Lower lobe of right lung (tissue), 2 donors: Measurements from ENCODE around the gene TUBGCP4. TPM values are rescaled to one million over a fixed set of nuclear protein-coding genes. Genes with fewer than 3 reads are reported as not detected.

ENCODE experiments used
- ATAC-seq, 2 donors: fragments of 200-7000 bp; cut with Tn5 transposase; one replicate each; pipeline ENCODE4 v1.9.1; 2020 to 2022; ENCODE audit warnings: mild to moderate bottlenecking in 2 of 2, moderate library complexity in 2 of 2
- DNase-seq: peaks from one replicate; pipeline ENCODE4 v3.0.0-alpha.2; 2020
- H3K27ac ChIP-seq: fragments of 200-600 bp; one replicate; pipeline ENCODE4 v1.8.0; 2022
- H3K27me3 ChIP-seq: fragments of 200-600 bp; one replicate; pipeline ENCODE4 v1.8.0; 2022; ENCODE audit warnings: low read depth
- H3K36me3 ChIP-seq: fragments of 200-600 bp; one replicate; pipeline ENCODE4 v1.8.0; 2022; ENCODE audit warnings: mild to moderate bottlenecking
- H3K4me1 ChIP-seq: fragments of 200-600 bp; one replicate; pipeline ENCODE4 v1.8.0; 2022
- H3K4me3 ChIP-seq: fragments of 200-600 bp; one replicate; pipeline ENCODE4 v1.8.0; 2022; ENCODE audit warnings: mild to moderate bottlenecking
- H3K9me3 ChIP-seq: fragments of 200-600 bp; one replicate; pipeline ENCODE4 v1.8.0; 2022
- CTCF ChIP-seq: fragments of 200-600 bp; IDR thresholded peaks from one replicate; pipeline ENCODE4 v1.8.0; 2022; ENCODE audit warnings: antibody characterized with exemption, mild to moderate bottlenecking
- intact Hi-C: fragments of 100-400 bp; cut with DNase I; formaldehyde crosslinking; loops from one replicate; pipeline ENCODE4 v1.11.0; 2022
- total RNA-seq: library from RNA; stranded (reverse); fragmentation: NEBNext Ultra II Directional; extraction: Animal tissue kit (Norgen Biotek cat#: 25700); gene quantifications from one replicate; pipeline ENCODE4 v1.2.1, GENCODE V29; 2021
- donor health status: DM: no; HTN: yes; CAD: no; lungs with severe emphysema.

The TUBGCP4 gene
- total RNA-seq, 1 donor from 2014 or later, result 21.6 TPM

GRCh38 chr15:43433661-43434303, 62.9 kb downstream of the TUBGCP4 start:
- Histone ChIP-seq H3K4me1 (no peaks in the 10 kb centered on the region), H3K27me3 (no peaks in the 10 kb centered on the region), H3K4me3 (no peak overlapping the region), H3K9me3 (no peaks in the 10 kb centered on the region), H3K36me3 (peaks cover 84% of the 10 kb centered on the region), H3K27ac (no peak overlapping the region)
- ATAC-seq, result no peak
- DNase-seq, result no peak
- intact Hi-C loops, result no loop called here
- TF ChIP-seq CTCF, result no peak

- no peaks in the 10 kb centered on the region for H3K9me3 ChIP-seq
- DNase-seq (no peak), ATAC-seq (no peak)
- H3K36me3 ChIP-seq, result peaks cover 84% of the 10 kb centered on the region
- no peak for TF ChIP-seq CTCF
- no peaks in the 10 kb centered on the region for H3K4me1 ChIP-seq
- no peaks in the 10 kb centered on the region for H3K27me3 ChIP-seq
- H3K27ac ChIP-seq, result no peak overlapping the region
- intact Hi-C loops, result no loop called here
- H3K4me3 ChIP-seq, result no peak overlapping the region
Measured at GRCh38 chr15:43434446-43434845, 63.5 kb downstream of the TUBGCP4 start.

- intact Hi-C loops, result no loop called here
- Histone ChIP-seq H3K4me1 (peaks cover 7% of the 10 kb centered on the region), H3K27me3 (no peaks in the 10 kb centered on the region), H3K4me3 (no peak overlapping the region), H3K27ac (no peak overlapping the region), H3K36me3 (peaks cover 65% of the 10 kb centered on the region), H3K9me3 (no peaks in the 10 kb centered on the region)
- no peak for ATAC-seq
- no peak for TF ChIP-seq CTCF
- DNase-seq, result no peak
Measured at GRCh38 chr15:43436395-43436794, 65.5 kb downstream of the TUBGCP4 start.

DNA sequence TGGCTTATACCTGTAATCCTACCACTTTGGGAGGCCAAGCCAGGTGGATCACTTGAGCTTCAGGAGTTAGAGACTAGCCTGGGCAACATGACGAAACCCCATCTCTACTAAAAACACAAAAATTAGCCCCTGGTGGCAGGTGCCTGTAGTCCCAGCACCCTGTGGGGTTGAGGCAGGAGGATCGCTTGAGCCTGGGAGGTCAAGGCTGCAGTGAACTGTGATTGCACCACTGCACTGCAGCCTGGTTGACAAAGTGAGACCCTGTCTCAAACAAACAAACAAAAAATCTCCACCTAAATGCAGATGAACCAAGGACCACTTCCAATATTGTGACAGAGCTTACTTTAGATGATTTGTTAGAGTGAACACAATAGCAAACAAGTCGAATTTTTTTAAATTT, 68.4 kb downstream of the TUBGCP4 start:
- peaks cover 47% of the 10 kb centered on the region for H3K36me3 ChIP-seq
- no peak for ATAC-seq
- intact Hi-C loops, result no loop called here

GRCh38 chr15:43440721-43441281, 69.9 kb downstream of the TUBGCP4 start:
- Histone ChIP-seq H3K27me3 (no peaks in the 10 kb centered on the region), H3K9me3 (no peaks in the 10 kb centered on the region), H3K4me3 (no peak overlapping the region), H3K4me1 (peaks cover 7% of the 10 kb centered on the region), H3K27ac (no peak overlapping the region), H3K36me3 (peaks cover 47% of the 10 kb centered on the region)
- no peak for DNase-seq
- TF ChIP-seq CTCF, result peak; percentile 35
- intact Hi-C loops, result no loop called here
- peak; percentile 88 to 91 for ATAC-seq

More for the DNA sequence above, 68.4 kb downstream of the TUBGCP4 start:
- no peak overlapping the region for H3K4me3 ChIP-seq
- TF ChIP-seq CTCF, result no peak
- peaks cover 7% of the 10 kb centered on the region for H3K4me1 ChIP-seq
- no peak for DNase-seq
- no peaks in the 10 kb centered on the region for H3K9me3 ChIP-seq
- H3K27me3 ChIP-seq, result no peaks in the 10 kb centered on the region
- H3K27ac ChIP-seq, result no peak overlapping the region
